HepG2 (cell line): ENCODE measurements around the gene GPR137. TPM values are rescaled to one million over a fixed set of nuclear protein-coding genes. Genes with fewer than 3 reads are reported as not detected.

Experiments used
- ARID2 ChIP-seq: sonication (generic); formaldehyde crosslinking; IDR thresholded peaks from 2 replicates; pipeline ENCODE4 v1.8.1; 2022; ENCODE audit warnings: mild to moderate bottlenecking, missing genetic modification reagents, borderline replicate concordance
- EED ChIP-seq: sonication (generic); formaldehyde crosslinking; IDR thresholded peaks from 2 replicates; pipeline ENCODE4 v1.5.0; 2020; ENCODE audit warnings: mild to moderate bottlenecking, missing genetic modification reagents
- HDAC1 ChIP-seq: sonication (generic); formaldehyde crosslinking; IDR thresholded peaks from 2 replicates; pipeline ENCODE4 v1.5.1; 2020; ENCODE audit warnings: mild to moderate bottlenecking, missing genetic modification reagents
- HIVEP1 ChIP-seq: sonication (generic); formaldehyde crosslinking; IDR thresholded peaks from 2 replicates; pipeline ENCODE4 v1.4.0; 2020; ENCODE audit warnings: mild to moderate bottlenecking, missing genetic modification reagents
- KDM6A ChIP-seq: IDR thresholded peaks from 2 replicates; pipeline ENCODE4 v1.6.1; 2016; ENCODE audit warnings: low read depth
- KLF9 ChIP-seq: IDR thresholded peaks from 2 replicates; pipeline ENCODE4 v1.6.1; 2016; ENCODE audit warnings: low read depth
- MZF1 ChIP-seq: sonication (generic); formaldehyde crosslinking; IDR thresholded peaks from 2 replicates; pipeline ENCODE4 v1.8.1; 2023; ENCODE audit warnings: mild to moderate bottlenecking, missing genetic modification reagents, borderline replicate concordance
- NFE2L2 ChIP-seq: fragments of 150-350 bp; IDR thresholded peaks from 2 replicates; pipeline ENCODE4 v1.6.1; 2014; ENCODE audit warnings: low read length
- NFKB2 ChIP-seq: sonication (generic); formaldehyde crosslinking; IDR thresholded peaks from 2 replicates; pipeline ENCODE4 v1.4.0; 2020; ENCODE audit warnings: missing genetic modification reagents, borderline replicate concordance
- PHF21A ChIP-seq: sonication (generic); formaldehyde crosslinking; IDR thresholded peaks from 2 replicates; pipeline ENCODE4 v1.5.0; 2020; ENCODE audit warnings: mild to moderate bottlenecking, missing genetic modification reagents
- PTBP1 ChIP-seq: fragments of 200-400 bp; formaldehyde crosslinking; IDR thresholded peaks from 2 replicates; pipeline ENCODE4 v1.6.1; 2018; ENCODE audit warnings: low read length, low read depth; ENCODE audit not compliant: poor library complexity, severe bottlenecking
- RARA ChIP-seq: IDR thresholded peaks from 2 replicates; pipeline ENCODE4 v1.6.1; 2016; ENCODE audit warnings: missing genetic modification reagents, missing compliant biosample characterization
- RELA ChIP-seq: sonication (generic); formaldehyde crosslinking; IDR thresholded peaks from 2 replicates; pipeline ENCODE4 v1.4.0; 2020; ENCODE audit warnings: missing genetic modification reagents
- SIX1 ChIP-seq: sonication (generic); formaldehyde crosslinking; IDR thresholded peaks from 2 replicates; pipeline ENCODE4 v1.4.0; 2020; ENCODE audit warnings: missing genetic modification reagents, borderline replicate concordance
- SMARCC2 ChIP-seq: fragments of 450-650 bp; IDR thresholded peaks from 2 replicates; pipeline ENCODE4 v1.6.1; 2017; ENCODE audit warnings: antibody characterized with exemption, mild to moderate bottlenecking
- SOX6 ChIP-seq, 2 experiments: fragments of 450-650 bp in 1 of 2; sonication (generic) in 1 of 2; formaldehyde crosslinking in 1 of 2; IDR thresholded peaks; 2 replicates each; pipeline versions ENCODE4 v1.4.0 to v1.6.1; 2017 to 2020; ENCODE audit warnings: antibody characterized with exemption in 1 of 2, mild to moderate bottlenecking in 1 of 2, missing genetic modification reagents in 1 of 2
- SP2 ChIP-seq: sonication (generic); formaldehyde crosslinking; IDR thresholded peaks from 2 replicates; pipeline ENCODE4 v1.5.1; 2020; ENCODE audit warnings: mild to moderate bottlenecking, missing genetic modification reagents
- ZC3H13 ChIP-seq: sonication (generic); formaldehyde crosslinking; IDR thresholded peaks from 2 replicates; pipeline ENCODE4 v1.8.1; 2023; ENCODE audit warnings: mild to moderate bottlenecking, missing genetic modification reagents, moderate library complexity
- ZMYM2 ChIP-seq: sonication (generic); formaldehyde crosslinking; IDR thresholded peaks from 2 replicates; pipeline ENCODE4 v1.8.0; 2022; ENCODE audit warnings: mild to moderate bottlenecking, missing genetic modification reagents
- ZNF225 ChIP-seq: sonication (generic); formaldehyde crosslinking; IDR thresholded peaks from 2 replicates; pipeline ENCODE4 v1.4.0; 2020; ENCODE audit warnings: mild to moderate bottlenecking, missing genetic modification reagents
- ZNF253 ChIP-seq: sonication (generic); formaldehyde crosslinking; IDR thresholded peaks from 2 replicates; pipeline ENCODE4 v1.8.0; 2022; ENCODE audit warnings: mild to moderate bottlenecking, missing genetic modification reagents, borderline replicate concordance
- ZNF598 ChIP-seq: sonication (generic); formaldehyde crosslinking; IDR thresholded peaks from 2 replicates; pipeline ENCODE4 v1.5.1; 2020; ENCODE audit warnings: mild to moderate bottlenecking, missing genetic modification reagents, borderline replicate concordance
- ZNF619 ChIP-seq: sonication (generic); formaldehyde crosslinking; IDR thresholded peaks from 2 replicates; pipeline ENCODE4 v1.4.0; 2020; ENCODE audit warnings: mild to moderate bottlenecking, missing genetic modification reagents
- polyA plus RNA-seq, 8 experiments: library from polyadenylated mRNA; depleted of rRNA in 3 of 8; stranded (reverse) in 7 of 8; unstranded in 1 of 8; fragments of >200 nt; fragmentation: Illumina TruSeq in 4 of 8; extraction: Trizol in 4 of 8; gene quantifications; 2 replicates each; pipeline versions ENCODE4 v1.2.1 to v1.2.3, GENCODE V29; 2011 to 2016; ENCODE audit warnings: low read depth in 4 of 8, missing spikeins in 1 of 8, mixed read lengths in 1 of 8; ENCODE audit not compliant: insufficient read depth in 1 of 8
- total RNA-seq, 5 experiments: library from RNA; depleted of rRNA; stranded (reverse); fragments of >200 nt; fragmentation: Illumina TruSeq; extraction: Trizol; gene quantifications; 2 replicates each; pipeline ENCODE4 v1.2.3, GENCODE V29; 2016; ENCODE audit warnings: low read depth in 1 of 5
- TF ChIP-seq, protein P1 (sequence below): sonication (generic); formaldehyde crosslinking; IDR thresholded peaks from 2 replicates; pipeline ENCODE4 v1.4.0; 2020; ENCODE audit warnings: missing genetic modification reagents, mild to moderate bottlenecking, borderline replicate concordance
- TF ChIP-seq, protein P2 (sequence below): sonication (generic); formaldehyde crosslinking; IDR thresholded peaks from 2 replicates; pipeline ENCODE4 v1.5.0; 2020; ENCODE audit warnings: missing genetic modification reagents

GPR137 gene
- total and polyA plus RNA-seq, 2 of the 13 experiments (the other 11 are each of a cell fraction or from before 2014, with no cell fraction given): 8.5 to 13.2 TPM

DNA sequence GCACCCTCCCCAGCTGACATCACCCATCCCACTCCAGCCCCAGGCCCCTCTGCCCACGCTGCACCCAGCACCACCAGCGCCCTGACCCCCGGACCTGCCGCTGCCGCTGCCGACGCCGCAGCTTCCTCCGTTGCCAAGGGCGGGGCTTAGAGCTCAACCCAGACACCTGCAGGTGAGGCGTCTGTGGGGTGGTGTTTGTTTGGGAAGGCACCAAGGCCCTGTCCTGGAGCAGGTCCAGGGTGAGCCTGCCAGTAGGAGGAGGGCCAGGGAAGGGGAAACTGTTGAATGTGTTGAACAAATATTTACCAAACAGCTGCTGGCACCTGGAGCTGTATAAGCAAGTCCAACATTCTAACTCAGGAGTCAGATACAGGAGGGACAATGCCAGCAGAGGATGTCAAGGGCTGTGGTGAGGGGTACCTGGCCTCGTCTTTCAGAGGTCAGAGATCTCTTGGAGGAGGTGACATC is 48.1 kb upstream of the GPR137 start (continued):
- 0 out of 2 replicates have a peak, but pooled peaks have one; percentile 39 for TF ChIP-seq KDM6A (CRISPR knock-in tag)
- TF ChIP-seq SIX1 (CRISPR knock-in tag): no peak
- no peak for TF ChIP-seq EED (CRISPR knock-in tag)
- no peak for TF ChIP-seq SOX6 (IDR thresholded peaks at IDR 0.05)
- TF ChIP-seq SOX6 (CRISPR knock-in tag; IDR thresholded peaks at IDR 0.05): peak; percentile 80
- TF ChIP-seq RELA (CRISPR knock-in tag): no peak
- no peak for TF ChIP-seq ZNF225 (CRISPR knock-in tag)
- no peak for TF ChIP-seq NFE2L2
- TF ChIP-seq ZNF598 (CRISPR knock-in tag): no peak
- TF ChIP-seq PHF21A (CRISPR knock-in tag): peak; percentile 81
- peak; percentile 82 for TF ChIP-seq RARA
- no peak for TF ChIP-seq ZNF619 (CRISPR knock-in tag)
- no peak for TF ChIP-seq ARID2 (CRISPR knock-in tag)
- TF ChIP-seq ZC3H13 (CRISPR knock-in tag): peak; percentile 79
- TF ChIP-seq, protein P1, sequence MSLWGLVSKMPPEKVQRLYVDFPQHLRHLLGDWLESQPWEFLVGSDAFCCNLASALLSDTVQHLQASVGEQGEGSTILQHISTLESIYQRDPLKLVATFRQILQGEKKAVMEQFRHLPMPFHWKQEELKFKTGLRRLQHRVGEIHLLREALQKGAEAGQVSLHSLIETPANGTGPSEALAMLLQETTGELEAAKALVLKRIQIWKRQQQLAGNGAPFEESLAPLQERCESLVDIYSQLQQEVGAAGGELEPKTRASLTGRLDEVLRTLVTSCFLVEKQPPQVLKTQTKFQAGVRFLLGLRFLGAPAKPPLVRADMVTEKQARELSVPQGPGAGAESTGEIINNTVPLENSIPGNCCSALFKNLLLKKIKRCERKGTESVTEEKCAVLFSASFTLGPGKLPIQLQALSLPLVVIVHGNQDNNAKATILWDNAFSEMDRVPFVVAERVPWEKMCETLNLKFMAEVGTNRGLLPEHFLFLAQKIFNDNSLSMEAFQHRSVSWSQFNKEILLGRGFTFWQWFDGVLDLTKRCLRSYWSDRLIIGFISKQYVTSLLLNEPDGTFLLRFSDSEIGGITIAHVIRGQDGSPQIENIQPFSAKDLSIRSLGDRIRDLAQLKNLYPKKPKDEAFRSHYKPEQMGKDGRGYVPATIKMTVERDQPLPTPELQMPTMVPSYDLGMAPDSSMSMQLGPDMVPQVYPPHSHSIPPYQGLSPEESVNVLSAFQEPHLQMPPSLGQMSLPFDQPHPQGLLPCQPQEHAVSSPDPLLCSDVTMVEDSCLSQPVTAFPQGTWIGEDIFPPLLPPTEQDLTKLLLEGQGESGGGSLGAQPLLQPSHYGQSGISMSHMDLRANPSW (CRISPR knock-in tag): no peak
- peak; percentile 40; the same call in 1 of the 2 replicates for TF ChIP-seq NFKB2
- no peak for TF ChIP-seq SMARCC2
- TF ChIP-seq HIVEP1 (CRISPR knock-in tag): peak; percentile 79; the same call in 1 of the 2 replicates
- TF ChIP-seq HDAC1: peak; percentile 84
- TF ChIP-seq KLF9 (CRISPR knock-in tag): no peak
- no peak for TF ChIP-seq PTBP1
- TF ChIP-seq MZF1 (CRISPR knock-in tag): no peak
- 0 out of 2 replicates have a peak, but pooled peaks have one; percentile 31 for TF ChIP-seq ZMYM2 (CRISPR knock-in tag)
- no peak for TF ChIP-seq ZNF253 (CRISPR knock-in tag)
- no peak for TF ChIP-seq SP2 (CRISPR knock-in tag)
- TF ChIP-seq, protein P2, sequence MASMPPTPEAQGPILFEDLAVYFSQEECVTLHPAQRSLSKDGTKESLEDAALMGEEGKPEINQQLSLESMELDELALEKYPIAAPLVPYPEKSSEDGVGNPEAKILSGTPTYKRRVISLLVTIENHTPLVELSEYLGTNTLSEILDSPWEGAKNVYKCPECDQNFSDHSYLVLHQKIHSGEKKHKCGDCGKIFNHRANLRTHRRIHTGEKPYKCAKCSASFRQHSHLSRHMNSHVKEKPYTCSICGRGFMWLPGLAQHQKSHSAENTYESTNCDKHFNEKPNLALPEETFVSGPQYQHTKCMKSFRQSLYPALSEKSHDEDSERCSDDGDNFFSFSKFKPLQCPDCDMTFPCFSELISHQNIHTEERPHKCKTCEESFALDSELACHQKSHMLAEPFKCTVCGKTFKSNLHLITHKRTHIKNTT: no peak
